Colonic mucosa (tissue), 4 donors: ENCODE data around the gene NCKAP5. TPM values are rescaled to one million over a fixed set of nuclear protein-coding genes. Genes with fewer than 3 reads are reported as not detected.

Source experiments
- DNase-seq: peaks from one replicate; pipeline ENCODE4 v3.0.0-alpha.2; 2020
- H3K27ac ChIP-seq: fragments of 200-600 bp; one replicate; pipeline ENCODE4 v1.8.0; 2021
- H3K27me3 ChIP-seq: fragments of 200-600 bp; one replicate; pipeline ENCODE4 v1.8.0; 2021
- H3K36me3 ChIP-seq: fragments of 200-600 bp; one replicate; pipeline ENCODE4 v1.8.0; 2021
- H3K4me1 ChIP-seq: fragments of 200-600 bp; one replicate; pipeline ENCODE4 v1.8.0; 2021; ENCODE audit warnings: mild to moderate bottlenecking
- H3K4me3 ChIP-seq: fragments of 200-600 bp; one replicate; pipeline ENCODE4 v1.8.0; 2021
- H3K9ac ChIP-seq, 2 donors: one replicate each; pipeline ENCODE4 v1.7.0; 2013; ENCODE audit warnings: control low read depth in 2 of 2, low read depth in 2 of 2, low read length in 2 of 2
- H3K9me3 ChIP-seq: fragments of 200-600 bp; one replicate; pipeline ENCODE4 v1.8.0; 2021
- intact Hi-C: fragments of 100-400 bp; cut with DNase I; formaldehyde crosslinking; loops from one replicate; pipeline ENCODE4 v1.14.1; 2022
- total RNA-seq, 2 donors: library from RNA; stranded (reverse); fragmentation: NEBNext Ultra II Directional in 1 of 2; extraction: Animal tissue kit (Norgen Biotek cat#: 25700) in 1 of 2; gene quantifications; one replicate each; pipeline ENCODE4 v1.2.1, GENCODE V29; 2021
- TF ChIP-seq, protein P1 (sequence below): fragments of 200-600 bp; IDR thresholded peaks from one replicate; pipeline ENCODE4 v1.8.0; 2022; ENCODE audit warnings: antibody characterized with exemption, mild to moderate bottlenecking
- donor health status: healthy.
- donor health status: DM: no; HTN: no; CAD: no.
- donor health status: DM: no; HTN: no; CAD: no.

NCKAP5 gene
- total RNA-seq, 2 donors from 2014 or later, result 2.9 to 3.7 TPM

DNA sequence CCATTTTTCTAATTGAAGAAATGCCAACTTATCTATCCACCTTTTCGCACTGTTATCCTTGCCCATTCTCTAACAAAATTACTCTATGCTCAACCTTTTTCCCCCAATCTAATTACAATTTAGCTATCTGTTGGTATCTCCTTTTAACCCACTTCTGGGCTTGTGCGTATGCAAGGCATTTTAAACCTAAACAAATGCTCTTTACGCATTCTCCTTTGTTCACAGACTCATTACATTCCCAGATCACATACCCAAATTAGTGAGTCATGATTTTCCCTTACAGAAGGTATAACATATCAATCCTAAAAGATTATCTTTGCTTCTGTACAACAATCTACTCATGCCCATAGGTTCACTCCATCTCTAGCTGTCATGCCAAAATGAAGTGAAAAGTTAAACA lies 826.5 kb downstream of the NCKAP5 start:
- Histone ChIP-seq H3K9me3 (no peaks in the 10 kb centered on the region), H3K27me3 (no peaks in the 10 kb centered on the region), H3K36me3 (no peaks in the 10 kb centered on the region), H3K9ac (no peak overlapping the region), H3K4me1 (no peaks in the 10 kb centered on the region), H3K27ac (no peak overlapping the region), H3K4me3 (no peak overlapping the region)
- TF ChIP-seq, protein P1, sequence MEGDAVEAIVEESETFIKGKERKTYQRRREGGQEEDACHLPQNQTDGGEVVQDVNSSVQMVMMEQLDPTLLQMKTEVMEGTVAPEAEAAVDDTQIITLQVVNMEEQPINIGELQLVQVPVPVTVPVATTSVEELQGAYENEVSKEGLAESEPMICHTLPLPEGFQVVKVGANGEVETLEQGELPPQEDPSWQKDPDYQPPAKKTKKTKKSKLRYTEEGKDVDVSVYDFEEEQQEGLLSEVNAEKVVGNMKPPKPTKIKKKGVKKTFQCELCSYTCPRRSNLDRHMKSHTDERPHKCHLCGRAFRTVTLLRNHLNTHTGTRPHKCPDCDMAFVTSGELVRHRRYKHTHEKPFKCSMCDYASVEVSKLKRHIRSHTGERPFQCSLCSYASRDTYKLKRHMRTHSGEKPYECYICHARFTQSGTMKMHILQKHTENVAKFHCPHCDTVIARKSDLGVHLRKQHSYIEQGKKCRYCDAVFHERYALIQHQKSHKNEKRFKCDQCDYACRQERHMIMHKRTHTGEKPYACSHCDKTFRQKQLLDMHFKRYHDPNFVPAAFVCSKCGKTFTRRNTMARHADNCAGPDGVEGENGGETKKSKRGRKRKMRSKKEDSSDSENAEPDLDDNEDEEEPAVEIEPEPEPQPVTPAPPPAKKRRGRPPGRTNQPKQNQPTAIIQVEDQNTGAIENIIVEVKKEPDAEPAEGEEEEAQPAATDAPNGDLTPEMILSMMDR, result no peak
- DNase-seq, result no peak
- intact Hi-C loops, result no loop called here

DNA sequence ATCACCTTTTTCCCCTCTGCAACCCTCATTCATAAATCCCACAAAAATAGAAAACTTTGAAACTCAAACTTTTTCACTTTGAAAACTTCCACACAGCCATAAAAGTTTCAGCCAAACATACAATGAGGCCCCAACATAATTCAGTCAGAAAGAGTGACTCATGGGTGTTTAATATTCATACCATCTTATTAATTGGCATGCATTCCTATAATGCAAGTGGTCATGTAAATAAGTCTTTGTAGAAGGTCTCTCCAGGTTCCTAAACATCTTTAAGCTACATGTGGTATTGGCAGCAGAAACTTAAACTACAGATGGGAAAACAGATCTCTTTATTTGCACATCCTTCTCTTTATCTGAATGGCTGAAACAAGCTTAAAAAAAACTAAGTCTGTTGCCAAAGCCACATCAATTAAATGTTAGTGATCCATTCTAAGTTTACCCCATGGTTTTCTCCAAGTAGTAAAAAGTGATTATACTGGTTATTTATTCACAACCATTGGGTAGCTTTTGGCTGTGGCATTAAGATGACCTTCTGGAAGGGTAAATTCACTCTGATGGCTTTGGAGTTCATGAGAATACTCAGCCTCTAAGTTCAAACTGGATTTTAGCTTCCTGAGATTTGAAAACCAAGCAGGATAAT lies 828.1 kb downstream of the NCKAP5 start:
- TF ChIP-seq, protein P1, result no peak
- no peaks in the 10 kb centered on the region for H3K9me3 ChIP-seq
- intact Hi-C loops, result no loop called here

DNA sequence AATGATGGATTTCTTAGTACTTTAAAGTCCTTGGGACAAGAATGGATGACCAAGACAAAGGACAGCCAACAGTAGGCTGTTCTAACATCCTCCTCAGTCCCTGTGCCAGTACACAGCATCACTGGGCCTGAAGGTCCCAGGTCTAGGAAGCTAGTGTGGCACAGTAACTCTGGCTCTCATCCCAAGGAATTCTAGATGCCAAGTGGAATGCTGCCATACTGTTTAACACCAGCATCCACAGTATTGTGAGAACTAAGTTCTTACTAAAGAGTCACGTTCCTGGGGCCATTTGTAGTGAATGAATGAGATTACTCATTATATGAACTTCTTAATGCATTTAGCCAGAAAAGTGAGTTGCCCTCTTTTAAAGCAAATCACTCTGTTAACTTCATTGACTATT lies 830.0 kb downstream of the NCKAP5 start:
- Histone ChIP-seq H3K27ac (no peak overlapping the region), H3K9ac (no peak overlapping the region), H3K4me1 (no peaks in the 10 kb centered on the region), H3K27me3 (no peaks in the 10 kb centered on the region), H3K4me3 (no peak overlapping the region), H3K9me3 (no peaks in the 10 kb centered on the region), H3K36me3 (no peaks in the 10 kb centered on the region)
- TF ChIP-seq, protein P1, result no peak
- DNase-seq, result no peak
- intact Hi-C loops, result no loop called here

More for the DNA sequence above, 828.1 kb downstream of the NCKAP5 start:
- Histone ChIP-seq H3K4me1 (no peaks in the 10 kb centered on the region), H3K27me3 (no peaks in the 10 kb centered on the region), H3K9ac (no peak overlapping the region), H3K27ac (no peak overlapping the region), H3K36me3 (no peaks in the 10 kb centered on the region), H3K4me3 (no peak overlapping the region)
- DNase-seq, result no peak

DNA sequence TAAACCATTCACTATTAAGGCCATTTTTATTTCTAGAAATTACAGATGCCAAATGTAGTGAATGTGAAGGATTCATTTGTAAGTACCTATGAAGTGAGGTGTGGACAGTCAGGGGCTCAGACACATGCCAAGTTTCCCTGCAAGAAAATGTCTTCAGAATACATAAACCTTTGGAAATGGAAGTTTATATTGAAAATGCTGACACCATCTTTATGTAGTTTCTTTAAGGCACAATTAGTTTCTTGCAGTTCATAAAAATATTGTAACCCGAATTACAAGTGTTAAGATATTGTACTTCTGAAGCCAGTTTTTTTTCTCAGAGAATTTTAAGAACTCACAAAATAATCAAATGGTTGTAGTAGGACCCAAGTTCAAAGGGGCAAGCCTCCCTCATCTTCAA lies 832.2 kb downstream of the NCKAP5 start:
- Histone ChIP-seq H3K9ac (no peak overlapping the region), H3K36me3 (no peaks in the 10 kb centered on the region), H3K4me1 (no peaks in the 10 kb centered on the region), H3K27me3 (no peaks in the 10 kb centered on the region), H3K9me3 (no peaks in the 10 kb centered on the region), H3K4me3 (no peak overlapping the region), H3K27ac (no peak overlapping the region)
- TF ChIP-seq, protein P1, result no peak
- no peak for DNase-seq
- intact Hi-C loops, result no loop called here

DNA sequence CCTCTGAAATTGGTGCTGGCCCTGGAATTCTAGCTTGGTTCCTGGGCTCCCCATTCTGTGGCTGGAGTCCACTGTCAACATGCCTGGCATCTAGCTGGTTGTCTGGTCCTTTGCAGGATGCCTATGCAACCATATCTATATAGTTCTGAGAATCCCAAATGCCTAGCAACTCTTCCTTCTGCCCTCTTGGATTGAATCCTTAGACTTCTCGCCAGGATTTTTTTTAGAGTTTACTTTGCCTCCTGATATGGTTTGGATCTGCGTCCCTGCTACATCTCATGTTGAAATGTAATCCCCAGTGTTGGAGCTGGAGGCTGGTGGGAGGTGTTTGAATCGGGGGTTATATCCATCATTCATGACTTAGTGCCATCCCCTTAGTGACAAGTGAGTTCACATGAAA lies 833.3 kb downstream of the NCKAP5 start:
- no peaks in the 10 kb centered on the region for H3K9me3 ChIP-seq
- H3K36me3 ChIP-seq, result no peaks in the 10 kb centered on the region
- DNase-seq, result no peak
- TF ChIP-seq, protein P1, result no peak
- H3K27me3 ChIP-seq, result no peaks in the 10 kb centered on the region
- H3K4me3 ChIP-seq, result no peak overlapping the region
- intact Hi-C loops, result no loop called here
- H3K9ac ChIP-seq, result no peak overlapping the region
- H3K27ac ChIP-seq, result no peak overlapping the region
- no peaks in the 10 kb centered on the region for H3K4me1 ChIP-seq
